Measurements from ENCODE around the gene STEAP2.
A peak's percentile ranks its signal among the peaks of the same experiment; 100 is the strongest.
"Not testable (repeated sequence)": the region's sequence is repeated elsewhere in the genome, so short reads cannot be mapped to it uniquely, and the experiment has no call there.

STEAP2 gene

DNA sequence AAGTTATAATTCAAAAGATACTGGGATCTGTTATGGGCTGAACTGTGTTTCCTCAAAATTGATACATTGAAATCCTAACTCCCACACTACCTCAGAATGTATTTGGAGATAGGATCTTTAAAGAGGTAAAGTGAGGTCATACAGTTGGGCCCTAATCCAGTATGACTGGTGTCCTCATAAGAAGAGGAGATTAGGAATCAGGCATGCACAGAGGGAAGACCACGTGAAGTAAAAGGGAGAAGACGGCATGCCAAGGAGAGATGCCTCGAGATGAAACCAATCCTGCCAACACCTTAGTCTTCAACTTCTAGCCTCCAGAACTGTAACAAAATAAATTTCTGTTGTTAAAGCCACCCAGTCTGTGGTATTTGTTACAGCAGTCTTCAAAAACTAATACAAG, 27.5 kb downstream of the STEAP2 start:
- Histone ChIP-seq H3K27me3 (ENCODE audit: insufficient read depth, low read length) (peaks cover 6% of the 10 kb centered on the region; the same call in 1 of the 2 replicates), H3K36me3 (ENCODE audit: insufficient read depth, low read depth, low read length) (no peaks in the 10 kb centered on the region; the same call in 1 of the 2 replicates), H3K9me3 (ENCODE audit: insufficient read depth, low read depth, low read length) (no peaks in the 10 kb centered on the region), H3K9ac (ENCODE audit: low read depth, low read length) (no peak overlapping the region), H3K4me1 (ENCODE audit: insufficient read depth, low read length) (no peaks in the 10 kb centered on the region), H3K27ac (ENCODE audit: low read length) (no peak overlapping the region), H3K4me3 (ENCODE audit: low read length) (no peak overlapping the region)

DNA sequence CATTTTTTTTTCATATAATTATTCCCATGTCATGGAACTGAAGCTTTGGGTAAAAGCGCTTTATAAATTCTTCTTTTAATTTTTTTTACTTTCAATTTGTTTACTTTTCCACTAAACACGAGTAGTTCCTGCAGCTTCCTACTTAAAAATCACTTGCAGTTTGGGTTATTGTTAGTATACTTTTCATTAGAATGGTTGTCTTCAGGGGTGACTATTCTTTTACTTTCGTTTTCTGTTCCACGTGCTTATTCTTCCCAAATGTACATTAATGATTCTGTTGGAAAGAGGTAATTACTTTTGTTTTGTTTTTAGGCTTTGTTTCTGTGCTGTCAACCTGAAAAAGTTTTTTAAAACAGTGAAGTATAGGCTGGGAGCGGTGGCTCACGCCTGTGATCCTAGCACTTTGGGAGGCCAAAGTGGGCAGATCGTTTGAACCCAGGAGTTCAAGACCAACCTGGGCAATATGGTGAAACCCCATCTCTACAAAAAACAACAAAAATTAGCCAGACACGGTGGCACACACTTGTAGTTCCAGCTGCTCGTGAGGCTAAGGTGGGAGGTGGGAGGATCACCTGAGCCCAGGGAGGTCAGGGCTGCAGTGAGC, 28.2 kb downstream of the STEAP2 start:
- Histone ChIP-seq H3K36me3 (ENCODE audit: insufficient read depth, low read depth, low read length) (no peaks in the 10 kb centered on the region; the same call in 1 of the 2 replicates), H3K9ac (ENCODE audit: low read depth, low read length) (no peak overlapping the region), H3K4me1 (ENCODE audit: insufficient read depth, low read length) (no peaks in the 10 kb centered on the region), H3K4me3 (ENCODE audit: low read length) (no peak overlapping the region), H3K27me3 (ENCODE audit: insufficient read depth, low read length) (peaks cover 13% of the 10 kb centered on the region; the same call in 1 of the 2 replicates), H3K27ac (ENCODE audit: low read length) (no peak overlapping the region), H3K9me3 (ENCODE audit: insufficient read depth, low read depth, low read length) (no peaks in the 10 kb centered on the region)

DNA sequence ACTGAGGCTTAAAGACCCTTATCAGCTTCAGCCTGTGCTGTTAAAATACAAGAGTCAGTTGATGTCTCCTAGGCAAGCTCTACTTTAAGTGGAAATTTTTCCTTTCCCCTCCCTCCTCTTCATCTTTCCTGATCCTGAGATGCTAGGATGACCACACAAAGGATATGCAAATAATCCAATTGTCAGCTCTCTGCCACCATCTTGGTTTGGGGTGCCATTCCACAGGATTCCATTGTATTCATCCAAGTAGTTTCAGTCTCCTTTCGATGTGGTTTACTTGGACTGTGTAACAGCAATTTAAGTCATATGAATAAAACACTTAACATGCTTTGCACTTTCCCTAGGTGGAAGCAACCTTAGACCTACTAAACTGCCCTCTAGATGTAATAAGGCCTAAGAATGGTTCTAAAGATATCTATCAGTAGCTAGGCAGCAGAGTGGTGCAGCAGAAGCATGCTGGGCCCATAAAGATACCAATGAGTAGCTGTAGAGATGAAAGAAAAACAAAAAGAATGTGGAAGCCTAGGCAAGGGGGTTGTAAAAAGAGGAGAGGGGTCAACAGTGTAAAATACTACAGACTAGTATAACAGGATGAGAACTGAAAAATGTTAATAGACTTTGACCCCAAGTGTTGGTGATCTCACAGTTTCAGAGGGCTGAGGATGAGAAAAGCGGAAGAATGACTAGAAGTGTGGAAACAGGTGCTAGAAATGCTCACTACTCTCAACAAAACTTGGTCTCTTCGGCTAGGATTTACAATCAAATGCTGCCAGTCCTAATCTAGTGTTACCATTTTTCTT, 31.0 kb downstream of the STEAP2 start:
- no peaks in the 10 kb centered on the region for H3K36me3 ChIP-seq (ENCODE audit: insufficient read depth, low read depth, low read length)
- no peak overlapping the region for H3K4me3 ChIP-seq (ENCODE audit: low read length)

DNA sequence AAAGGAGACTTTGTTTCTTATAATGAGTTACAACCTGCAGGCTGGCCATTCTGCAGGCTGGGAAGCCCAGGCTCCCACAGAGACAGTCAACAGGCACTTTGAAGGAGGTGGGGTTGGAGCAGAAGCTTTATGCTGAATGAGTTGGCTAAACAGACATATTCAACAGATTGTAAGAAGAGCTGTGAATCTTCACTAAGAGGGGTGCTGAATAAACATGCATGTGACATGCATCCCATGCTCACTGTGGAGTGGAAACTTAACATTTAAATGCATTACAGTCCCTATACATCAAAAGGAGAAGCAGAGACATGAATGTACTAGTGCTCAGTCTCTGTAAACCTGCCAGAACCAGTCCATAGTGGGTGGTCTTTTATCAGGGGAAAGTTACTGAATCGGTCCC, 32.0 kb downstream of the STEAP2 start:
- peaks cover 32% of the 10 kb centered on the region for H3K27me3 ChIP-seq (ENCODE audit: insufficient read depth, low read length)
- no peaks in the 10 kb centered on the region for H3K9me3 ChIP-seq (ENCODE audit: insufficient read depth, low read depth, low read length)
- H3K27ac ChIP-seq (ENCODE audit: low read length) = no peak overlapping the region
- no peaks in the 10 kb centered on the region for H3K4me1 ChIP-seq (ENCODE audit: insufficient read depth, low read length)
- no peak overlapping the region for H3K4me3 ChIP-seq (ENCODE audit: low read length)
- H3K36me3 ChIP-seq (ENCODE audit: insufficient read depth, low read depth, low read length) = no peaks in the 10 kb centered on the region
- no peak overlapping the region for H3K9ac ChIP-seq (ENCODE audit: low read depth, low read length)

More for the DNA sequence above, 31.0 kb downstream of the STEAP2 start:
- H3K27ac ChIP-seq (ENCODE audit: low read length) = no peak overlapping the region
- H3K4me1 ChIP-seq (ENCODE audit: insufficient read depth, low read length) = no peaks in the 10 kb centered on the region
- no peaks in the 10 kb centered on the region for H3K9me3 ChIP-seq (ENCODE audit: insufficient read depth, low read depth, low read length)
- H3K9ac ChIP-seq (ENCODE audit: low read depth, low read length) = no peak overlapping the region
- peaks cover 32% of the 10 kb centered on the region for H3K27me3 ChIP-seq (ENCODE audit: insufficient read depth, low read length)

GRCh38 chr7:90244565-90244908, 33.0 kb downstream of the STEAP2 start:
- Histone ChIP-seq H3K36me3 (ENCODE audit: insufficient read depth, low read depth, low read length) (no peaks in the 10 kb centered on the region), H3K9me3 (ENCODE audit: insufficient read depth, low read depth, low read length) (no peaks in the 10 kb centered on the region), H3K4me3 (ENCODE audit: low read length) (peak overlapping the region; percentile 75), H3K27me3 (ENCODE audit: insufficient read depth, low read length) (peaks cover 32% of the 10 kb centered on the region), H3K9ac (ENCODE audit: low read depth, low read length) (peak overlapping the region; percentile 25; the same call in 1 of the 2 replicates), H3K27ac (ENCODE audit: low read length) (no peak overlapping the region), H3K4me1 (ENCODE audit: insufficient read depth, low read length) (no peaks in the 10 kb centered on the region)

DNA sequence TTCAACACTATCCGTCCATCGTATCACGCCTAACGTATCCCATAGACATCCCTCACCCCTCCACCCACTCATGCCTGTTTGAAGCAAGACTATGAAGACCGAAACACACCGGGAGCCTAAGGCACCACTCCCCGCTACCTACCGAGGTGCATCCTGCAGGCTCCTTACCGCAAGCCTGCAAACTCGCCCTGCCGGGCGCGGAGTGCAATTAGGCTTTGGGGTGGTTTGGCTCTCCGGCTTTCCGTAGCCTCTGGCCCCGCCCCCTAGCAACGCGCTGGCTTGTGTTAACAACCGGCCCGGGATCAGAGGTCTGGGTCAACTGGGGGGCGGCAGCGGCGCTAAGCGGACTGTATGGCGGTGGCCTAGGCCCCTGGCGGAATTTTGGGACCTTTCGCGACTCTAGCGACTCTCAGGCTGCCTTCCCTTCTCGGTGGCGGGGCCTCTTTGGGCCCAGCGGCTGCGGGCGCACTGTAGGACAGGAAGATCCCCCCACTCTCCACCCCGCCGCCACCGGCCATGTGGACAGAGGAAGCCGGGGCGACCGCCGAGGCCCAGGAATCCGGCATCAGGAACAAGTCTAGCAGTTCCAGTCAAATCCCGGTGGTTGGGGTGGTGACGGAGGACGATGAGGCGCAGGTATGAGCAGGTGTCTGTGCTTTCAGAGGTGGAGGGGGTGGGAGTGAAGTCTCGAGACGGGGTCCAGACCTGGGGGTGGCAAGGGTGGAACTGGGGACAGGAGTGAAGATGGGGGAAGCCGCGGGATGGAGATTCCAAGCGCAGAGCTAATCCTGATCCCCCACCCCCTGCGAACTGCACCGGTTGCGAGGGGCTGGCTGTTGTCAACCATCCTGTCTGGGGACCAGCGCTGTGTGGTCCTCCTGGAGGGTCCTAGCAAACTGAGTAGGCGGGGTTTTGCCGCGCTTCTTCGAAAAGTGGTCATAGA, 33.6 kb downstream of the STEAP2 start, which contains the start of gene CFAP69:
TSS of gene CFAP69 (plus strand) at position 266 of the 943 bp plus-strand sequence. CDS start at position 517, 251 bp downstream.
- no peaks in the 10 kb centered on the region for H3K4me1 ChIP-seq (ENCODE audit: insufficient read depth, low read length)
- H3K4me3 ChIP-seq (ENCODE audit: low read length) = peak within 1 kb of the TSS; percentile 75
- H3K27me3 ChIP-seq (ENCODE audit: insufficient read depth, low read length) = peaks cover 32% of the 10 kb centered on the region
- H3K36me3 ChIP-seq (ENCODE audit: insufficient read depth, low read depth, low read length) = no peaks in the 10 kb centered on the region
- no peaks in the 10 kb centered on the region for H3K9me3 ChIP-seq (ENCODE audit: insufficient read depth, low read depth, low read length)
- no peak within 1 kb of the TSS for H3K27ac ChIP-seq (ENCODE audit: low read length)
- H3K9ac ChIP-seq (ENCODE audit: low read depth, low read length) = peak within 1 kb of the TSS; percentile 57; the same call in 1 of the 2 replicates

GRCh38 chr7:90246171-90246570, 34.6 kb downstream of the STEAP2 start:
- Histone ChIP-seq H3K4me1 (ENCODE audit: insufficient read depth, low read length) (no peaks in the 10 kb centered on the region), H3K4me3 (ENCODE audit: low read length) (peak overlapping the region; percentile 75), H3K27me3 (ENCODE audit: insufficient read depth, low read length) (peaks cover 32% of the 10 kb centered on the region), H3K27ac (ENCODE audit: low read length) (no peak overlapping the region), H3K9me3 (ENCODE audit: insufficient read depth, low read depth, low read length) (no peaks in the 10 kb centered on the region), H3K9ac (ENCODE audit: low read depth, low read length) (peak overlapping the region; percentile 57; the same call in 1 of the 2 replicates), H3K36me3 (ENCODE audit: insufficient read depth, low read depth, low read length) (no peaks in the 10 kb centered on the region)

GRCh38 chr7:90248706-90249105, 37.2 kb downstream of the STEAP2 start:
- Histone ChIP-seq H3K4me3 (ENCODE audit: low read length) (no peak overlapping the region), H3K9ac (ENCODE audit: low read depth, low read length) (no peak overlapping the region), H3K27ac (ENCODE audit: low read length) (no peak overlapping the region), H3K27me3 (ENCODE audit: insufficient read depth, low read length) (peaks cover 29% of the 10 kb centered on the region), H3K9me3 (ENCODE audit: insufficient read depth, low read depth, low read length) (no peaks in the 10 kb centered on the region), H3K4me1 (ENCODE audit: insufficient read depth, low read length) (no peaks in the 10 kb centered on the region), H3K36me3 (ENCODE audit: insufficient read depth, low read depth, low read length) (no peaks in the 10 kb centered on the region)

DNA sequence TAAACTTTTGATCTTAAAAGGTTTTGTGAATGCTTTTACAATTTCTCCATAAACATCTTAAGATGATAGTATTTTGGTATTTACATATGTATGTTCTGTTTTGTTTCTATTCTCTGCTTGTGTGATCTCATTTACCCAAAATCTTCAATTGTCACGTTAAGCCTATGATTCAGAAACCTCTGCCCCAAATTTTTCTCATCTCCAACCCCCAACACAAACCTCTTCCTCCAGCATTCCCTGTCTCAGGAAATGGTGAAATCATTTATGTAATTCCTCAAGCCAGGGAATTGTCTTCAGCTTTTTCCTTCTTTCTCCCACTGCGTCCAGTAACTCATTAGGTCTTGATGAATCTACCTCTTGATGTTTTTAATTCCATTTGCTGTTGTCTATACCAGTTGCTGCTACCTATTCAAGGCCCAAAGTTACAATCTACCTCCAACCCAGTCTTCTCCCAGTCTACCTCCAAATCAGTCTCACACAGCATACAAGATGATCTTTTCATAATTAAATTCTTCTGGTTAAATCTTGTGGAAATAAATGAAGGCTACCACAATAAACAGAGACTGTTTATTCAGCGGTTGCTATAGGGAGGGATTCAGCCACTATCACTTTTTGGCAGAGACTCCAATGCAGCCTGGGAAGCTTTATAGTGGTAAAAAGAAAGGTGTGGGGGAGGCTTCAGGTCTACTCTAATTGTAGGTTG, 39.2 kb downstream of the STEAP2 start:
- no peaks in the 10 kb centered on the region for H3K4me1 ChIP-seq (ENCODE audit: insufficient read depth, low read length)
- H3K4me3 ChIP-seq (ENCODE audit: low read length) = no peak overlapping the region
- H3K9me3 ChIP-seq (ENCODE audit: insufficient read depth, low read depth, low read length) = no peaks in the 10 kb centered on the region
- H3K27me3 ChIP-seq (ENCODE audit: insufficient read depth, low read length) = peaks cover 16% of the 10 kb centered on the region
- H3K36me3 ChIP-seq (ENCODE audit: insufficient read depth, low read depth, low read length) = no peaks in the 10 kb centered on the region
- H3K9ac ChIP-seq (ENCODE audit: low read depth, low read length) = no peak overlapping the region
- no peak overlapping the region for H3K27ac ChIP-seq (ENCODE audit: low read length)

DNA sequence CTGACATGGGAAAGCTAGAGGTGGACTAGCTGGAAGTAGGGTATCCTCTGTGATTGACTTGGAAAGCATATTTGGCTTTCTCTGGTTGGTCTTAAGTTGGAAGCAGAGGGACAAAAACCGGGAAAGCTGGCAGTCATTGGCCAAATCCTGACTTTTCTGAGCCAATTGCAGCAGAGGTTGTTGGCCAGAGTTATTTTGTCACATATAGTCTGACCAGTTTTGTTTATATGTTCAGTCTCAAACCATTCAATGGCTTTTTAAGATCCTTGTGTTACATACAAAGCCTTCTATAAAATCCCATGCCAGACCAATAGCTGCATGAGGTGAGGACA, 39.7 kb downstream of the STEAP2 start:
- no peak overlapping the region for H3K27ac ChIP-seq (ENCODE audit: low read length)
- no peaks in the 10 kb centered on the region for H3K4me1 ChIP-seq (ENCODE audit: insufficient read depth, low read length)
- H3K9ac ChIP-seq (ENCODE audit: low read depth, low read length) = no peak overlapping the region
- peaks cover 11% of the 10 kb centered on the region for H3K27me3 ChIP-seq (ENCODE audit: insufficient read depth, low read length)
- H3K4me3 ChIP-seq (ENCODE audit: low read length) = no peak overlapping the region
- H3K36me3 ChIP-seq (ENCODE audit: insufficient read depth, low read depth, low read length) = no peaks in the 10 kb centered on the region
- H3K9me3 ChIP-seq (ENCODE audit: insufficient read depth, low read depth, low read length) = no peaks in the 10 kb centered on the region

- H3K9me3 ChIP-seq (ENCODE audit: insufficient read depth, low read depth, low read length); H3K4me1 ChIP-seq (ENCODE audit: insufficient read depth, low read length); H3K27me3 ChIP-seq (ENCODE audit: insufficient read depth, low read length); H3K36me3 ChIP-seq (ENCODE audit: insufficient read depth, low read depth, low read length); H3K4me3 ChIP-seq (ENCODE audit: low read length); H3K27ac ChIP-seq (ENCODE audit: low read length); H3K9ac ChIP-seq (ENCODE audit: low read depth, low read length): not testable (repeated sequence)
Observed at GRCh38 chr7:90256011-90256410, 44.5 kb downstream of the STEAP2 start.
